ENCODE results near the gene HP1BP3.

DNA sequence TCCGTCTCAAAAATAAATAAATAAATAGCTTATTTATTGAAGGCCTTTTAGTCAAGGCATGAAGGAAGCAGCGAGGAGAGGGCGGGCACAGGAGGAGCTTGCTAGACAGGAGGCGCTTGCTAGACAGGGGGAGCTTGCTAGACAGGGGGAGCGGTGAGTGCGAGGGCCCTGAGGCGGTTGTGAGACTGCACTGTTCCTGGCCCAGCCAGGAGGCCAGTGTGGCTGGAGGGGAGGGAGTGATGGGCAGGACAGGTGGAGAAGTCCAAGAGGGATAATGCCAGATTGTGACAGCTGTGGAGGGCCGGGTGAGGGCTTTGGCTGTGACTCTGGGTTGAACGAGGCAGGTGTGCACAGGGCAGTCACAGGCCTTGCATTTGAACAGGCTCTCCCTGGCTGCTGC, 87.5 kb downstream of the HP1BP3 start:
- TF ChIP-seq TARDBP (IDR thresholded peaks at IDR 0.05) (no peak), SP1 (IDR thresholded peaks at IDR 0.05) (no peak), FOXM1 (IDR thresholded peaks at IDR 0.05; ENCODE audit: borderline replicate concordance) (no peak), HDGF (IDR thresholded peaks at IDR 0.05; ENCODE audit: borderline replicate concordance) (no peak), CTBP1 (IDR thresholded peaks at IDR 0.05; ENCODE audit: borderline replicate concordance) (no peak)
